ENCODE data around the gene SPTB. TPM values are rescaled to one million over a fixed set of nuclear protein-coding genes. Genes with fewer than 3 reads are reported as not detected.

SPTB gene
- total RNA-seq, 2 experiments from 2014 or later = 0.03 to 0.08 TPM

- Histone ChIP-seq H3K4me3 (ENCODE audit: low read length) (no peak overlapping the region), H3K9me3 (ENCODE audit: control insufficient read depth in 1 of 2, insufficient read depth in 1 of 2, low read length in 2 of 2) (no peaks in the 10 kb centered on the region), H3K36me3 (ENCODE audit: insufficient read depth, low read length) (no peaks in the 10 kb centered on the region), H3K4me1 (ENCODE audit: insufficient read depth, low read length) (no peaks in the 10 kb centered on the region), H3K27me3 (ENCODE audit: control insufficient read depth in 1 of 2, insufficient read depth in 2 of 2, low read length in 2 of 2) (peaks cover 6 to 7% of the 10 kb centered on the region in 2 experiments), H3K27ac (ENCODE audit: low read depth in 1 of 2, low read length in 2 of 2) (no peak overlapping the region)
- H3K36me3 Mint-ChIP-seq (ENCODE audit: low read depth) = no peaks in the 10 kb centered on the region
- intact Hi-C loops (cut with DNase I, micrococcal nuclease) = no loop called here
- no peaks in the 10 kb centered on the region for H3K9me3 Mint-ChIP-seq
- TF ChIP-seq, protein P1, sequence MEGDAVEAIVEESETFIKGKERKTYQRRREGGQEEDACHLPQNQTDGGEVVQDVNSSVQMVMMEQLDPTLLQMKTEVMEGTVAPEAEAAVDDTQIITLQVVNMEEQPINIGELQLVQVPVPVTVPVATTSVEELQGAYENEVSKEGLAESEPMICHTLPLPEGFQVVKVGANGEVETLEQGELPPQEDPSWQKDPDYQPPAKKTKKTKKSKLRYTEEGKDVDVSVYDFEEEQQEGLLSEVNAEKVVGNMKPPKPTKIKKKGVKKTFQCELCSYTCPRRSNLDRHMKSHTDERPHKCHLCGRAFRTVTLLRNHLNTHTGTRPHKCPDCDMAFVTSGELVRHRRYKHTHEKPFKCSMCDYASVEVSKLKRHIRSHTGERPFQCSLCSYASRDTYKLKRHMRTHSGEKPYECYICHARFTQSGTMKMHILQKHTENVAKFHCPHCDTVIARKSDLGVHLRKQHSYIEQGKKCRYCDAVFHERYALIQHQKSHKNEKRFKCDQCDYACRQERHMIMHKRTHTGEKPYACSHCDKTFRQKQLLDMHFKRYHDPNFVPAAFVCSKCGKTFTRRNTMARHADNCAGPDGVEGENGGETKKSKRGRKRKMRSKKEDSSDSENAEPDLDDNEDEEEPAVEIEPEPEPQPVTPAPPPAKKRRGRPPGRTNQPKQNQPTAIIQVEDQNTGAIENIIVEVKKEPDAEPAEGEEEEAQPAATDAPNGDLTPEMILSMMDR (IDR thresholded peaks at IDR 0.05) = no peak
- no peak overlapping the region for H3K27ac Mint-ChIP-seq
- H3K4me1 Mint-ChIP-seq (ENCODE audit: low read depth) = no peaks in the 10 kb centered on the region
- ATAC-seq (ENCODE audit: poor library complexity) (no peak), DNase-seq (no peak)
- peaks cover 14% of the 10 kb centered on the region for H3K27me3 Mint-ChIP-seq
- ChIA-PET CTCF (interaction anchor here (0.6 kb wide), 1 partner anchor 34 kb away, joined by 3 read pairs; no protein-coding TSS in a partner anchor), POLR2A (no interaction called here)
- no peak overlapping the region for H3K4me3 Mint-ChIP-seq
These were observed 22.9 kb downstream of the SPTB start for GRCh38 chr14:64856529-64857445.

GRCh38 chr14:64855721-64856528, 23.8 kb downstream of the SPTB start:
- DNase-seq (no peak), ATAC-seq (ENCODE audit: poor library complexity) (no peak)
- intact Hi-C loops (cut with DNase I, micrococcal nuclease) = no loop called here
- Mint-ChIP-seq H3K36me3 (ENCODE audit: low read depth) (no peaks in the 10 kb centered on the region), H3K27me3 (peaks cover 21% of the 10 kb centered on the region), H3K4me1 (ENCODE audit: low read depth) (no peaks in the 10 kb centered on the region), H3K9me3 (no peaks in the 10 kb centered on the region), H3K27ac (no peak overlapping the region), H3K4me3 (no peak overlapping the region)
- TF ChIP-seq, protein P1 (IDR thresholded peaks at IDR 0.05) = no peak
- H3K27me3 ChIP-seq (ENCODE audit: control insufficient read depth in 1 of 2, insufficient read depth in 2 of 2, low read length in 2 of 2) = peaks cover 7 to 8% of the 10 kb centered on the region in 2 experiments
- H3K9me3 ChIP-seq (ENCODE audit: control insufficient read depth in 1 of 2, insufficient read depth in 1 of 2, low read length in 2 of 2) = no peaks in the 10 kb centered on the region
- H3K36me3 ChIP-seq (ENCODE audit: insufficient read depth, low read length) = no peaks in the 10 kb centered on the region
- H3K27ac ChIP-seq (ENCODE audit: low read depth in 1 of 2, low read length in 2 of 2) = no peak overlapping the region
- POLR2A ChIA-PET = interaction anchor here (0.5 to 0.6 kb wide), 2 partner anchors 181 to 744 kb away, joined by 3 to 4 read pairs; no protein-coding TSS in a partner anchor
- CTCF ChIA-PET = interaction anchor here (0.6 kb wide), 1 partner anchor 34 kb away, joined by 3 read pairs; no protein-coding TSS in a partner anchor
- no peak overlapping the region for H3K4me3 ChIP-seq (ENCODE audit: low read length)
- H3K4me1 ChIP-seq (ENCODE audit: insufficient read depth, low read length) = no peaks in the 10 kb centered on the region

DNA sequence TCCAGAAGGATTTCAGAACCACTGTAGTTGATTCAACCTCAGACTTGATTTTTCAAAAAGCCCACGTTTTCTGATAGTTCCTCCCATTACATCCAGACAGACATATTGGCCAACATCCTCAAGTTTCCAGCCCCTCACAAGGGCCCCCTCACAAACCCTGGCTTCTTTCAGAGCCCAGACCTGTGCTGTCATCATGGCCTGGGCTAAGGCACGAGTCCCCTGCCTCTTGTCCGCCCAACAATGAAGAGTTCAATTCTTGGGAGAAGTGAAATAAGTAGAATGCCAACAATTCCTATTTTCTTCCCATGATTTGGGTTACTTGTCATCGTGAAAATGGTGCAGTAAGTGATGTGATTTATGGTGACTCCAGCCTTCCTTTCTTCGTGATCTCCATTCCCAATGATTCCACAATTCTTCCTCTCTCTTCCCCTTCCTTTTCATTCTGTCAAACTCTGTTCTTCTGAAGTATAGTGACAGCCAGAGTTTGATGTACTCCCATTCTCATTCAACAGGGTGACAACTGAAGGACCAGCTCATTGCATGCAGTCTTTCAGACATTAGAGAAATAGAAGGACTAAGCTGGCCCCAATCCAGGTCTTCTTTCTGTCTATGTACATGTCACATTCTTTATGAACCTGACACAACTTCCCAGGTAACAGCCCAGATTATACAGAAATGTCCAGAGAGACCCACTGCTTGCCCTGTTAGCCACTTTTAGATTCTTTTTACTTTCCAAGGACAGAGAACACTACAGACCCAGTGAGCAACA, 29.2 kb downstream of the SPTB start:
- intact Hi-C loops (cut with DNase I, micrococcal nuclease) = no loop called here
- DNase-seq (no peak), ATAC-seq (ENCODE audit: poor library complexity) (no peak)
- Mint-ChIP-seq H3K27ac (no peak overlapping the region), H3K27me3 (peaks cover 45% of the 10 kb centered on the region), H3K4me3 (no peak overlapping the region), H3K4me1 (ENCODE audit: low read depth) (no peaks in the 10 kb centered on the region), H3K36me3 (ENCODE audit: low read depth) (no peaks in the 10 kb centered on the region), H3K9me3 (no peaks in the 10 kb centered on the region)
- CTCF ChIA-PET = no interaction called here
- no peaks in the 10 kb centered on the region for H3K36me3 ChIP-seq (ENCODE audit: insufficient read depth, low read length)
- POLR2A ChIA-PET = no interaction called here
- H3K27ac ChIP-seq (ENCODE audit: low read depth in 1 of 2, low read length in 2 of 2) = no peak overlapping the region
- no peaks in the 10 kb centered on the region for H3K9me3 ChIP-seq (ENCODE audit: control insufficient read depth in 1 of 2, insufficient read depth in 1 of 2, low read length in 2 of 2)
- H3K4me3 ChIP-seq (ENCODE audit: low read length) = no peak overlapping the region
- peaks cover 7 to 26% of the 10 kb centered on the region in 2 experiments for H3K27me3 ChIP-seq (ENCODE audit: control insufficient read depth in 1 of 2, insufficient read depth in 2 of 2, low read length in 2 of 2)
- TF ChIP-seq, protein P1 (IDR thresholded peaks at IDR 0.05) = no peak
- no peaks in the 10 kb centered on the region for H3K4me1 ChIP-seq (ENCODE audit: insufficient read depth, low read length)

Measured in CD4-positive, alpha-beta T cell (primary cell).